ENCODE results near the gene TIMM17A.

The TIMM17A gene

DNA sequence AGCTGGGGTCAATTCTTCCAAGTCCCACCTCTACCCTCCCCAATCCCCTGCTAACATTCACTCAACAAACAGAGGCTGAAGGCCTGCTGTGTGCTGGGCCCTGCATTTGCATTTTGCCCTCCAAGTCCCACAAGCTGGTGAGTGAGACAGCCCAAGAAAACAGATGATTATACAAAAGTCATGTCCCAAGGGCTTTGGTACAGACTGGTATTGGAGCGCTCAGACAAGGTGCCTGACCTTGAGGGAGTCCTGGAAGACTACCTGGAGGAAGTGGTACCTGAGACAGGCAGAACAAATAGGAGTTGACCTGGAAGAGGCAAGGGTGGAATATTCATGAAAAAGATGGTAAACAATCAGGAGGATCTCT, 13.2 kb upstream of the TIMM17A start:
- in situ Hi-C loops (cut with HindIII; ENCODE audit: low pct_ligation_motif_present, low sequenced_read_pairs) = no loop called here
- DNase-seq = no peak
- Histone ChIP-seq H3K36me3 (replicated peaks) (no peaks in the 10 kb centered on the region), H3K27me3 (replicated peaks) (no peaks in the 10 kb centered on the region), H3K27ac (no peak overlapping the region), H3K4me3 (ENCODE audit: low read depth, low read length) (no peak overlapping the region)
- TF ChIP-seq, protein P1, sequence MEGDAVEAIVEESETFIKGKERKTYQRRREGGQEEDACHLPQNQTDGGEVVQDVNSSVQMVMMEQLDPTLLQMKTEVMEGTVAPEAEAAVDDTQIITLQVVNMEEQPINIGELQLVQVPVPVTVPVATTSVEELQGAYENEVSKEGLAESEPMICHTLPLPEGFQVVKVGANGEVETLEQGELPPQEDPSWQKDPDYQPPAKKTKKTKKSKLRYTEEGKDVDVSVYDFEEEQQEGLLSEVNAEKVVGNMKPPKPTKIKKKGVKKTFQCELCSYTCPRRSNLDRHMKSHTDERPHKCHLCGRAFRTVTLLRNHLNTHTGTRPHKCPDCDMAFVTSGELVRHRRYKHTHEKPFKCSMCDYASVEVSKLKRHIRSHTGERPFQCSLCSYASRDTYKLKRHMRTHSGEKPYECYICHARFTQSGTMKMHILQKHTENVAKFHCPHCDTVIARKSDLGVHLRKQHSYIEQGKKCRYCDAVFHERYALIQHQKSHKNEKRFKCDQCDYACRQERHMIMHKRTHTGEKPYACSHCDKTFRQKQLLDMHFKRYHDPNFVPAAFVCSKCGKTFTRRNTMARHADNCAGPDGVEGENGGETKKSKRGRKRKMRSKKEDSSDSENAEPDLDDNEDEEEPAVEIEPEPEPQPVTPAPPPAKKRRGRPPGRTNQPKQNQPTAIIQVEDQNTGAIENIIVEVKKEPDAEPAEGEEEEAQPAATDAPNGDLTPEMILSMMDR (IDR thresholded peaks at IDR 0.05; ENCODE audit: low read depth, low read length, missing control alignments) = no peak

DNA sequence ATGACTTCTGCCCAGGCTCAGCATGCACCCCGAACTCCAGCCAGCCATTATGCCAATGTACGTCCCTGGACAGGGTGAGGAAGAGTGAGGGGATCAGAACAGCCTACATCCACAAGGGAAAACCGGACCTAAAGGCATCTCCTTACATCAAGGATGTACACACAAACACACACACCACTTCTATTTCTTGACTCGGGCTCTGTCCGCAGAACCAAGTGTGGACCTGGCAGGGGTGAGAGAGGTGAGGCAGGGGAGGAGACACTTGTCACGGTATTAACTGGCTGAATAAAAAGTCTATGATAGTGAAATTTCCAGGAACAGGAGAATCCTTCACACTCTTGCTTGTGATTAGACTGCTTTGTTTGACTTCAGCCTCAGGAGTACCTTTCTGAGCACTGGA, 11.3 kb upstream of the TIMM17A start:
- in situ Hi-C loops (cut with HindIII; ENCODE audit: low pct_ligation_motif_present, low sequenced_read_pairs) = no loop called here
- Histone ChIP-seq H3K36me3 (replicated peaks) (no peaks in the 10 kb centered on the region), H3K4me3 (ENCODE audit: low read depth, low read length) (no peak overlapping the region), H3K27me3 (replicated peaks) (no peaks in the 10 kb centered on the region), H3K27ac (no peak overlapping the region)
- TF ChIP-seq, protein P1 (IDR thresholded peaks at IDR 0.05; ENCODE audit: low read depth, low read length, missing control alignments) = no peak
- DNase-seq = no peak

DNA sequence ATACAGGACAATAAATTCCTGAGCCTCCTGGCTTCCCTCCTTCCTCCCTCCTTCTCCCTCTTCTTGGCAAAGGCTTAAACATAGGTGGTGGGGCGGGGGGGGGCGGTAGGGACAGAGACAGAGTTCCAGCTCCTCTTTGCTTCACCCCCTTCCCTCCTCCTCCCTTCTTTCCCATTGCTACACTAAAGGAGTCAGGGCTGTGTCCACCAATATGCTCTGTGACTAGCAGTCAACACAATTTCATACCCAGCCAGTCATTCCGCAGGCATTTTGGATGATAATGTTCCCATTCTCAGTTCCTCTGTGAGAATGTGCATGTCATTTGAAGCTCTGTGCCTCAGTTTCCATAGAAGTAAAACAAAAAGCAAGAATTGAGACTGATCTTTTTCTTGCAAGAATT, 10.7 kb upstream of the TIMM17A start:
- Histone ChIP-seq H3K4me3 (ENCODE audit: low read depth, low read length) (no peak overlapping the region), H3K27ac (no peak overlapping the region), H3K36me3 (replicated peaks) (no peaks in the 10 kb centered on the region), H3K27me3 (replicated peaks) (no peaks in the 10 kb centered on the region)
- TF ChIP-seq, protein P1 (IDR thresholded peaks at IDR 0.05; ENCODE audit: low read depth, low read length, missing control alignments) = no peak
- DNase-seq = no peak
- in situ Hi-C loops (cut with HindIII; ENCODE audit: low pct_ligation_motif_present, low sequenced_read_pairs) = no loop called here

DNA sequence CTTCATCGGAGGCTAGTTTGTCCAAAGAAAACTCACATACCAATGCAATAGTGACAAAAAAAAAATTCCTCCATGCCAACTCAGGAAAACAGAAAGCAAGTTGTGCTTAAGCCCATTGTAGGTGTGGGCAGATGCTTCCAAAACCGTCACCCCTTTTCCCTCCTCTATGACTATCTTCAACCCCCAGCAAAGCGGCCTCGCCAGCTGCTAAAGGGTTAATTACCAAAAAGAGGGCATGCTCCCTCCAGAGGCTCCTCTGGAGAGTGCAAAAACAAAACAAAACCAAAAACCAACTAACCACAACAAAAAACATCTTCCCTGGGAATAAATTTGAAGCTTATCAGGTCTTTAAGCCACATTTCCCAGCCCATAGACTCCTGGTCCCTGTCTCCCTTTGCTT, 10.1 kb upstream of the TIMM17A start:
- DNase-seq = no peak
- in situ Hi-C loops (cut with HindIII; ENCODE audit: low pct_ligation_motif_present, low sequenced_read_pairs) = no loop called here
- no peaks in the 10 kb centered on the region for H3K27me3 ChIP-seq (replicated peaks)
- TF ChIP-seq, protein P1 (IDR thresholded peaks at IDR 0.05; ENCODE audit: low read depth, low read length, missing control alignments) = peak; percentile 51
- no peak overlapping the region for H3K4me3 ChIP-seq (ENCODE audit: low read depth, low read length)
- no peaks in the 10 kb centered on the region for H3K36me3 ChIP-seq (replicated peaks)
- no peak overlapping the region for H3K27ac ChIP-seq

DNA sequence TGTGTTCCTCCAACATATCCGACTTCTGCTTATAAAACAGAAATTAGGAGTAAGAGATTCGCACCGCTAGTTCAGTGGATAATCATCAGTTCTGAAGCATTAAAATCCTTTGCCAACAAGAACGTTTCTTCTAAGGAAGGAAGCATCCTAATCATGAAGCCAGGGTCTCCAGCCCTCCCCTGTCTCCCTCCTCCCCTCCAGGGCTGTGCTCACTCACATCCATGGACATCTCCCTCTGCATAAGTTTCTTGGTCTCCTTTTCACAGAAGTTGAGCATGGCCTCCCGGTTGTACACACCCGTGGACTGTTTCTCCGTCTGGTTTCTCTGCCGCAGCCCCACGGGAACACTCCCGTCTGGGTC, 9.5 kb upstream of the TIMM17A start:
- peak overlapping the region; percentile 47 for H3K4me3 ChIP-seq (ENCODE audit: low read depth, low read length)
- no peaks in the 10 kb centered on the region for H3K36me3 ChIP-seq (replicated peaks)
- DNase-seq = no peak
- H3K27ac ChIP-seq = no peak overlapping the region
- TF ChIP-seq, protein P1 (IDR thresholded peaks at IDR 0.05; ENCODE audit: low read depth, low read length, missing control alignments) = no peak
- H3K27me3 ChIP-seq (replicated peaks) = no peaks in the 10 kb centered on the region
- in situ Hi-C loops (cut with HindIII; ENCODE audit: low pct_ligation_motif_present, low sequenced_read_pairs) = no loop called here

DNA sequence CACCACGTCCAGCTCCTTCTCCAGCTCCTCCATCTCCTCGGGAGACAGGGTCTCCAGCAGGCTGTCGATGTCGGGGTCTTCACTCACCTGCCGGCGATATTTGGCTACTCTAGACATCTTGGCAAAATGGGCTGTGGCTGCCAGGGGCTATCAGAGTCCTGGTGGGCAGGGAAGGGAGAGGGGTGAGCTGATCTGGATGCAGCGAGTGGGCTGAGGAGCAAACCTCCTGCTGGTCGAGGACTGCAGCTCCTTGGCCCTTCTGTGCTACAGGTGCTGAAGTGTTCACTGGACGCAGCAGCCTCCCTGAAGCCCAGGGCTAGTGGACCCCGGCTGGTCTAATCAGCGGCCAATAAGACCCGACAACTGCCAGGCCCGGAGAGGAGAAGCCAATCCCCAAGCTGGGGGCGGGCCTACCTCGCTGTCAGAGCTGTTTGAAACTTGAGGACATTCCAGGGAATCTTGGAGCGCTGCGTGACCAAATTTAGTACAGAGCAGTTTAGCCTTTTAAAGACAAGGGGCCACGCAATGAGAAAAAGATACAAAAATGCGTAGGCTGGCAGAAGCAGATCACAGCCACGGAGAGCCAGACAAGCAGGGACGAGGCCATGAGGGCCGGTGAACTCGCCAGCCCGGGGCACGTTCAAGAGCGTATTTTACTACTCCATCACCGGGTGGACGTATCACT, 8.9 kb upstream of the TIMM17A start, which contains the start of gene LMOD1:
LMOD1 (minus strand) TSS at position 325 of the 685 bp plus-strand sequence; CDS start at position 117, 208 bp downstream.
- TF ChIP-seq, protein P1 (IDR thresholded peaks at IDR 0.05; ENCODE audit: low read depth, low read length, missing control alignments) = no peak
- peak; percentile 93 for DNase-seq
- in situ Hi-C loops (cut with HindIII; ENCODE audit: low pct_ligation_motif_present, low sequenced_read_pairs) = no loop called here
- peak within 1 kb of the TSS; percentile 47 for H3K4me3 ChIP-seq (ENCODE audit: low read depth, low read length)
- H3K27ac ChIP-seq = peak within 1 kb of the TSS; percentile 54
- H3K36me3 ChIP-seq (replicated peaks) = no peaks in the 10 kb centered on the region
- no peaks in the 10 kb centered on the region for H3K27me3 ChIP-seq (replicated peaks)

Data from brain microvascular endothelial cell (primary cell).